GM12878 (cell line): Measurements from ENCODE around the gene WNT5A. TPM values are rescaled to one million over a fixed set of nuclear protein-coding genes. Genes with fewer than 3 reads are reported as not detected.

Source experiments
- ATAC-seq: fragments of 200-7000 bp; cut with Tn5 transposase; 3 replicates; pipeline ENCODE4 v1.9.1; 2020; ENCODE audit warnings: mild to moderate bottlenecking, moderate library complexity
- BruUV-seq: library from RNA; stranded (reverse); fragments of 400-500 nt; replicated peaks from 2 replicates; lab custom pipeline; 2021; lab: Mats Ljungman, UMichigan
- CTCF ChIA-PET: fragments of 300-600 bp; sonication (Branson Sonifier 250); formaldehyde crosslinking; extraction: SDS; loops from one replicate; lab custom pipeline; 2021; ENCODE audit warnings: inconsistent platforms; lab: Yijun Ruan, JAX
- POLR2A ChIA-PET: fragments of 350-600 bp; formaldehyde crosslinking; extraction: SDS; loops from one replicate; lab custom pipeline; 2021; ENCODE audit warnings: inconsistent platforms; lab: Charles Lee
- RAD21 ChIA-PET: fragments of 300-600 bp; sonication (Branson Sonifier 250); formaldehyde crosslinking; loops from one replicate; lab custom pipeline; 2023; ENCODE audit warnings: antibody characterized with exemption; ENCODE audit not compliant: unreplicated experiment; lab: Charles Lee
- SMC1A ChIA-PET: fragments of 300-600 bp; sonication (Branson Sonifier 250); formaldehyde crosslinking; loops from one replicate; lab custom pipeline; 2023; ENCODE audit not compliant: unreplicated experiment, uncharacterized antibody; lab: Charles Lee
- DNase-seq: peaks from one replicate; pipeline ENCODE4 v3.0.0-alpha.2; 2011; ENCODE audit warnings: low read depth, low spot score
- FAIRE-seq: peaks from 3 replicates; lab custom pipeline; 2011; peaks lifted over from hg19 to GRCh38; lab: Jason Lieb, UNC
- H2AFZ ChIP-seq: 2 replicates; pipeline ENCODE4 v1.6.0; 2011; ENCODE audit warnings: low read depth, low read length, control low read depth; ENCODE audit not compliant: control insufficient read depth
- H3K27ac ChIP-seq: 2 replicates; pipeline ENCODE4 v1.5.1; 2011; ENCODE audit warnings: control low read depth; ENCODE audit not compliant: control insufficient read depth, insufficient read depth
- H3K27me3 ChIP-seq, 2 experiments: replicated peaks in 1 of 2; 2 replicates each; pipeline versions ENCODE4 v1.6.0 to v1.6.1; 2011; ENCODE audit warnings: low read length in 1 of 2; ENCODE audit not compliant: control insufficient read depth in 2 of 2, insufficient read depth in 2 of 2
- H3K36me3 ChIP-seq, 2 experiments: 2 replicates each; pipeline ENCODE4 v1.5.1; 2011; ENCODE audit warnings: low read length in 1 of 2; ENCODE audit not compliant: control insufficient read depth in 2 of 2, insufficient read depth in 2 of 2
- H3K4me1 ChIP-seq: 2 replicates; pipeline ENCODE4 v1.6.1; 2011; ENCODE audit warnings: mild to moderate bottlenecking, low read length, moderate library complexity, mixed read lengths; ENCODE audit not compliant: control insufficient read depth, insufficient read depth
- H3K4me2 ChIP-seq: 2 replicates; pipeline ENCODE4 v1.6.0; 2011; ENCODE audit warnings: control low read depth; ENCODE audit not compliant: control insufficient read depth, insufficient read depth
- H3K4me3 ChIP-seq: fragments of 200-600 bp; sonication (generic); 2 replicates; pipeline ENCODE4 v1.5.1; 2016
- H3K79me2 ChIP-seq: 2 replicates; pipeline ENCODE4 v1.6.0; 2011; ENCODE audit warnings: low read length; ENCODE audit not compliant: control insufficient read depth, insufficient read depth
- H3K9ac ChIP-seq: 2 replicates; pipeline ENCODE4 v1.8.0; 2011; ENCODE audit warnings: low read length, control low read depth, mixed read lengths; ENCODE audit not compliant: control insufficient read depth, insufficient read depth
- H3K9me3 ChIP-seq: replicated peaks from 3 replicates; pipeline ENCODE4 v1.5.1; 2011; ENCODE audit warnings: mild to moderate bottlenecking, low read length; ENCODE audit not compliant: control insufficient read depth, insufficient read depth
- H4K20me1 ChIP-seq: 2 replicates; pipeline ENCODE4 v1.6.0; 2011; ENCODE audit not compliant: control insufficient read depth, insufficient read depth
- CREM ChIP-seq: IDR thresholded peaks from 2 replicates; pipeline ENCODE4 v1.6.1; 2014; ENCODE audit warnings: antibody characterized with exemption, low read depth
- ELK1 ChIP-seq: IDR thresholded peaks from 2 replicates; pipeline ENCODE4 v1.6.1; 2012; ENCODE audit warnings: low read depth, low read length, improper control_type of control experiment
- FOXM1 ChIP-seq: IDR thresholded peaks from 2 replicates; pipeline ENCODE4 v1.6.1; 2012; ENCODE audit warnings: low read depth, mild to moderate bottlenecking, inconsistent platforms, low read length, moderate library complexity
- IRF3 ChIP-seq: fragments of 450-650 bp; IDR thresholded peaks from 2 replicates; pipeline ENCODE4 v1.6.1; 2014; ENCODE audit warnings: mild to moderate bottlenecking
- MEF2B ChIP-seq: fragments of 450-650 bp; IDR thresholded peaks from 2 replicates; pipeline ENCODE4 v1.6.1; 2018; ENCODE audit warnings: mild to moderate bottlenecking, moderate library complexity; ENCODE audit not compliant: partially characterized antibody, poor library complexity, severe bottlenecking
- MYB ChIP-seq: fragments of 150-350 bp; IDR thresholded peaks from 2 replicates; pipeline ENCODE4 v1.6.1; 2014; ENCODE audit warnings: mild to moderate bottlenecking, low read depth, low read length, borderline replicate concordance
- NR2F1 ChIP-seq: fragments of 450-650 bp; conservative IDR thresholded peaks from 2 replicates; pipeline ENCODE4 v1.6.1; 2017; ENCODE audit warnings: mild to moderate bottlenecking
- PML ChIP-seq: IDR thresholded peaks from 2 replicates; pipeline ENCODE4 v1.6.1; 2012; ENCODE audit warnings: low read length, inconsistent platforms
- RFX5 ChIP-seq: IDR thresholded peaks from 2 replicates; pipeline ENCODE4 v1.6.1; 2011; ENCODE audit warnings: low read depth, low read length, improper control_type of control experiment
- ZNF622 ChIP-seq: fragments of 450-650 bp; IDR thresholded peaks from 2 replicates; pipeline ENCODE4 v1.6.1; 2017; ENCODE audit warnings: mild to moderate bottlenecking, inconsistent platforms
- WGBS: methylation state at CpG from one replicate; pipeline ENCODE4 v1.1.6; 2016; ENCODE audit warnings: low lambda C conversion rate; ENCODE audit not compliant: insufficient replicate concordance, insufficient coverage; ENCODE audit errors: missing lambda C conversion rate; 5-methylcytosine and 5-hydroxymethylcytosine counted together
- in situ Hi-C: fragments of 300-500 bp; cut with MboI; formaldehyde crosslinking; loops from 9 replicates; pipeline ENCODE4 v1.14.3; 2018; ENCODE audit warnings: mixed read lengths
- intact Hi-C: fragments of 100-400 bp; cut with micrococcal nuclease; formaldehyde crosslinking; loops from one replicate; pipeline ENCODE4 v1.14.2; 2022; ENCODE audit not compliant: unreplicated experiment
- polyA plus RNA-seq, 11 experiments: library from polyadenylated mRNA; depleted of rRNA in 4 of 11; unstranded in 6 of 11; stranded (reverse) in 5 of 11; fragments of >200 nt; fragmentation: Nextera tagmentation in 4 of 11; fragmentation: Illumina TruSeq in 1 of 11; extraction: Ambion mirVana in 4 of 11; extraction: Trizol in 1 of 11; gene quantifications; 1 replicate in 1 of 11; 2 replicates in 10 of 11; pipeline versions ENCODE4 v1.2.1 to v1.2.3, GENCODE V29; 2011 to 2016; ENCODE audit warnings: inconsistent platforms in 2 of 11, missing spikeins in 2 of 11, low read depth in 1 of 11
- total RNA-seq, 4 experiments: library from RNA; depleted of rRNA in 3 of 4; stranded (reverse); fragments of >200 nt in 3 of 4; fragmentation: Illumina TruSeq in 1 of 4; extraction: Trizol in 1 of 4; gene quantifications; 2 replicates each; pipeline versions ENCODE4 v1.2.1 to v1.2.3, GENCODE V29; 2013 to 2021
- TF ChIP-seq, protein P1 (sequence below): IDR thresholded peaks from 2 replicates; pipeline ENCODE4 v1.6.1; 2011; ENCODE audit warnings: low read depth, mild to moderate bottlenecking, low read length, moderate library complexity, borderline replicate concordance; ENCODE audit errors: extremely low read depth
- TF ChIP-seq, protein P2 (sequence below), 3 experiments: IDR thresholded peaks in 2 of 3; conservative IDR thresholded peaks in 1 of 3; 2 replicates each; pipeline ENCODE4 v1.5.1; 2011; ENCODE audit warnings: low read depth in 3 of 3, low read length in 3 of 3, mild to moderate bottlenecking in 3 of 3, control low read depth in 2 of 3, moderate library complexity in 2 of 3, inconsistent platforms in 1 of 3, mixed read lengths in 1 of 3; ENCODE audit not compliant: control insufficient read depth in 2 of 3, insufficient read depth in 1 of 3; ENCODE audit errors: extremely low read depth in 1 of 3
- TF ChIP-seq, protein P3 (sequence below): IDR thresholded peaks from 2 replicates; pipeline ENCODE4 v1.6.1; 2012; ENCODE audit warnings: low read length, inconsistent platforms
- TF ChIP-seq, protein P4 (sequence below): fragments of 450-650 bp; conservative IDR thresholded peaks from 2 replicates; pipeline ENCODE4 v1.6.1; 2017; ENCODE audit warnings: mild to moderate bottlenecking, moderate library complexity

WNT5A gene
- total and polyA plus RNA-seq, 10 of the 15 experiments (the other 5 are each of a cell fraction or from before 2014, with no cell fraction given) = 0.06 to 2.8 (median 0.39) TPM

DNA sequence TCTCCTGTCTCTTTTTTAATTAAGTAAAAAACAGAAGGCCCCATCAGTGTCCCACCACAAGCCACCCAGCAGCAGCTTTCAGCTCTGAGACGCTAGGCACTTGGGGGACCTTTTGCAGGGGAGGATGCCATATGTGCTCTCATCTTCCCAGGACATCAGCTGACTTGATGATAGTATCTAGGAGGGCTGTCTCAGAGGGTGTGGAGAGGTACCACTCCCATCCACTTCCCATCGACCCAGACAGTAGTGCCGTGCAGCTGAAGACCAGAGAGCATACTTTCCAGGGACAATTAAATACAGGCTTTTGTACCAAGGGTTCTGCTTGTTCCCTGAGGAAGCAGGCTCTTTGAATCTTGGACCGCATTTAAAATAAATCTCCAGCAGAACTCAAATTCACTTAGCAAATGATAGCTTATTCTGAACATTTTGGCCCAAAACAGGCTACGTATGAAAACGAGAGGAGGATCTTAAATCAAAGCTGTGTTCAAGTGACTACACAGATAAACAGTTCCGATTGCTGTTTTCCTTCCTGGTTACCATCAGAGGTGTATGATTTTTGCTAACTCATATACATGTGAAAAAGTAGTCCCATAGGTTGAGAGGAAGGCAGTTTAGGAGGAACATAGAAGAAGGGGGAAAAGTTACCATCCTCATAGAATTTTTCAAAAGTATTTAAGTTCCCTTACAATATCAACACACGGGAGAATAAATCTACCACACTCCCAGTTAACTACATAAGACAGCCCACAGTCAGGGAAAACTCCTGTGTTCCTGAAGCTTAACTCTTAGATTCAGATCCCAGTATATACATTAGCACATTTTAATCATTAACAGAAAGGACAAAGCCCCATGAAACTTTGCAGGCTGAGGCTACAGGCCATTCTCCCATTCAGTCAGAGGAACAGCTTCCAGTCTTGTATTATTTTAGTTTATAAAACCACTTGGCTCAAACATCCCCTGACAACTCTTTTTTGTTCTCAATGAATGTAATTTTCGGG lies 9.5 kb downstream of the WNT5A start:
- DNase-seq (no peak), FAIRE-seq (no peak), ATAC-seq (no peak)
- no peak overlapping the region for H2AFZ ChIP-seq
- H3K9me3 ChIP-seq = no peaks in the 10 kb centered on the region
- H3K79me2 ChIP-seq = no peaks in the 10 kb centered on the region
- no peak overlapping the region for H3K4me2 ChIP-seq
- ChIA-PET CTCF (interaction anchor here (0.5 to 3.8 kb wide), 3 partner anchors 245 to 1071 kb away, joined by 3 to 11 read pairs (median 3); no protein-coding TSS in a partner anchor), SMC1A (interaction anchor here (0.6 to 1.7 kb wide), 3 partner anchors 39 to 244 kb away, joined by 3 to 7 read pairs (median 3); no protein-coding TSS in a partner anchor), POLR2A (no interaction called here), RAD21 (no interaction called here)
- WGBS = 40% methylated on average over 9 of the region's 9 CpGs
- no peaks in the 10 kb centered on the region for H3K4me1 ChIP-seq
- intact Hi-C loops = no loop called here
- no TSS peak for BruUV-seq
- in situ Hi-C loops = no loop called here
- no peaks in the 10 kb centered on the region for H3K36me3 ChIP-seq
- no peak overlapping the region for H3K4me3 ChIP-seq
- H4K20me1 ChIP-seq = no peaks in the 10 kb centered on the region
- H3K27me3 ChIP-seq = peaks cover 1 to 10% of the 10 kb centered on the region in 2 experiments; a peak in 3 of 4 replicates
- no peak overlapping the region for H3K9ac ChIP-seq
- H3K27ac ChIP-seq = no peak overlapping the region
- TF ChIP-seq, protein P1, sequence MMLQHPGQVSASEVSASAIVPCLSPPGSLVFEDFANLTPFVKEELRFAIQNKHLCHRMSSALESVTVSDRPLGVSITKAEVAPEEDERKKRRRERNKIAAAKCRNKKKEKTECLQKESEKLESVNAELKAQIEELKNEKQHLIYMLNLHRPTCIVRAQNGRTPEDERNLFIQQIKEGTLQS = no peak
- no peak for TF ChIP-seq NR2F1
- TF ChIP-seq MEF2B = no peak
- TF ChIP-seq, protein P2, sequence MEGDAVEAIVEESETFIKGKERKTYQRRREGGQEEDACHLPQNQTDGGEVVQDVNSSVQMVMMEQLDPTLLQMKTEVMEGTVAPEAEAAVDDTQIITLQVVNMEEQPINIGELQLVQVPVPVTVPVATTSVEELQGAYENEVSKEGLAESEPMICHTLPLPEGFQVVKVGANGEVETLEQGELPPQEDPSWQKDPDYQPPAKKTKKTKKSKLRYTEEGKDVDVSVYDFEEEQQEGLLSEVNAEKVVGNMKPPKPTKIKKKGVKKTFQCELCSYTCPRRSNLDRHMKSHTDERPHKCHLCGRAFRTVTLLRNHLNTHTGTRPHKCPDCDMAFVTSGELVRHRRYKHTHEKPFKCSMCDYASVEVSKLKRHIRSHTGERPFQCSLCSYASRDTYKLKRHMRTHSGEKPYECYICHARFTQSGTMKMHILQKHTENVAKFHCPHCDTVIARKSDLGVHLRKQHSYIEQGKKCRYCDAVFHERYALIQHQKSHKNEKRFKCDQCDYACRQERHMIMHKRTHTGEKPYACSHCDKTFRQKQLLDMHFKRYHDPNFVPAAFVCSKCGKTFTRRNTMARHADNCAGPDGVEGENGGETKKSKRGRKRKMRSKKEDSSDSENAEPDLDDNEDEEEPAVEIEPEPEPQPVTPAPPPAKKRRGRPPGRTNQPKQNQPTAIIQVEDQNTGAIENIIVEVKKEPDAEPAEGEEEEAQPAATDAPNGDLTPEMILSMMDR (IDR thresholded peaks at IDR 0.05 in 2 of 3, conservative IDR thresholded peaks at IDR 0.05 in 1 of 3; ENCODE audit: control insufficient read depth in 2 of 3, extremely low read depth in 1 of 3, insufficient read depth in 1 of 3, low read depth in 3 of 3, low read length in 3 of 3) = no peak
- TF ChIP-seq, protein P3, sequence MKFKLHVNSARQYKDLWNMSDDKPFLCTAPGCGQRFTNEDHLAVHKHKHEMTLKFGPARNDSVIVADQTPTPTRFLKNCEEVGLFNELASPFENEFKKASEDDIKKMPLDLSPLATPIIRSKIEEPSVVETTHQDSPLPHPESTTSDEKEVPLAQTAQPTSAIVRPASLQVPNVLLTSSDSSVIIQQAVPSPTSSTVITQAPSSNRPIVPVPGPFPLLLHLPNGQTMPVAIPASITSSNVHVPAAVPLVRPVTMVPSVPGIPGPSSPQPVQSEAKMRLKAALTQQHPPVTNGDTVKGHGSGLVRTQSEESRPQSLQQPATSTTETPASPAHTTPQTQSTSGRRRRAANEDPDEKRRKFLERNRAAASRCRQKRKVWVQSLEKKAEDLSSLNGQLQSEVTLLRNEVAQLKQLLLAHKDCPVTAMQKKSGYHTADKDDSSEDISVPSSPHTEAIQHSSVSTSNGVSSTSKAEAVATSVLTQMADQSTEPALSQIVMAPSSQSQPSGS = no peak
- no peak for TF ChIP-seq RFX5
- TF ChIP-seq ZNF622 = no peak
- TF ChIP-seq FOXM1 = no peak
- TF ChIP-seq ELK1 = no peak
- no peak for TF ChIP-seq MYB
- TF ChIP-seq, protein P4, sequence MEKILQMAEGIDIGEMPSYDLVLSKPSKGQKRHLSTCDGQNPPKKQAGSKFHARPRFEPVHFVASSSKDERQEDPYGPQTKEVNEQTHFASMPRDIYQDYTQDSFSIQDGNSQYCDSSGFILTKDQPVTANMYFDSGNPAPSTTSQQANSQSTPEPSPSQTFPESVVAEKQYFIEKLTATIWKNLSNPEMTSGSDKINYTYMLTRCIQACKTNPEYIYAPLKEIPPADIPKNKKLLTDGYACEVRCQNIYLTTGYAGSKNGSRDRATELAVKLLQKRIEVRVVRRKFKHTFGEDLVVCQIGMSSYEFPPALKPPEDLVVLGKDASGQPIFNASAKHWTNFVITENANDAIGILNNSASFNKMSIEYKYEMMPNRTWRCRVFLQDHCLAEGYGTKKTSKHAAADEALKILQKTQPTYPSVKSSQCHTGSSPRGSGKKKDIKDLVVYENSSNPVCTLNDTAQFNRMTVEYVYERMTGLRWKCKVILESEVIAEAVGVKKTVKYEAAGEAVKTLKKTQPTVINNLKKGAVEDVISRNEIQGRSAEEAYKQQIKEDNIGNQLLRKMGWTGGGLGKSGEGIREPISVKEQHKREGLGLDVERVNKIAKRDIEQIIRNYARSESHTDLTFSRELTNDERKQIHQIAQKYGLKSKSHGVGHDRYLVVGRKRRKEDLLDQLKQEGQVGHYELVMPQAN = no peak
- TF ChIP-seq PML = no peak
- no peak for TF ChIP-seq IRF3
- TF ChIP-seq CREM = no peak
